Putamen (tissue), 1 donor: ENCODE measurements around the gene CNGA4.

Experiments
- DNase-seq: peaks from one replicate; pipeline ENCODE4 v3.0.0-alpha.2; 2016; ENCODE audit warnings: low spot score

CNGA4 gene, protein sequence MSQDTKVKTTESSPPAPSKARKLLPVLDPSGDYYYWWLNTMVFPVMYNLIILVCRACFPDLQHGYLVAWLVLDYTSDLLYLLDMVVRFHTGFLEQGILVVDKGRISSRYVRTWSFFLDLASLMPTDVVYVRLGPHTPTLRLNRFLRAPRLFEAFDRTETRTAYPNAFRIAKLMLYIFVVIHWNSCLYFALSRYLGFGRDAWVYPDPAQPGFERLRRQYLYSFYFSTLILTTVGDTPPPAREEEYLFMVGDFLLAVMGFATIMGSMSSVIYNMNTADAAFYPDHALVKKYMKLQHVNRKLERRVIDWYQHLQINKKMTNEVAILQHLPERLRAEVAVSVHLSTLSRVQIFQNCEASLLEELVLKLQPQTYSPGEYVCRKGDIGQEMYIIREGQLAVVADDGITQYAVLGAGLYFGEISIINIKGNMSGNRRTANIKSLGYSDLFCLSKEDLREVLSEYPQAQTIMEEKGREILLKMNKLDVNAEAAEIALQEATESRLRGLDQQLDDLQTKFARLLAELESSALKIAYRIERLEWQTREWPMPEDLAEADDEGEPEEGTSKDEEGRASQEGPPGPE

DNA sequence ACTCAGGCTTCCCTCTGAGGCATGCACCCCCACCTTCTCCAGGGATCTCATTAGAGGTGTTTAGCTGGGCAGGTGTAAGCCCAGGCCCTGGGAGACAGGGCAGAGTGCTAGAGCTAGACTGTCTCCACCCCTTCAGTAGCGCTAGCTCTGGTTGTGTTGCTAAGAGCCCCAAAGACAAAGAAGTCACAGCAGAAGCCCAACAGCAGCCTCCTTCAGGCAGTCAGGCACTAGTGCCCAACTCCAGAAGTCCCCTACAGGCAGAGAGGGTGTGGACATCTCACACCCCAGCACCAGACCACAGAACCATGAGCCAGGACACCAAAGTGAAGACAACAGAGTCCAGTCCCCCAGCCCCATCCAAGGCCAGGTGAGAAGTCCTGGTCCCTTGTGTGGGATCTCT, at the start of gene CNGA4:
Gene CNGA4 (plus strand): TSS at position 188 of the 400 bp plus-strand sequence. CDS start 118 bp downstream, at position 306.
- no peak for DNase-seq

DNA sequence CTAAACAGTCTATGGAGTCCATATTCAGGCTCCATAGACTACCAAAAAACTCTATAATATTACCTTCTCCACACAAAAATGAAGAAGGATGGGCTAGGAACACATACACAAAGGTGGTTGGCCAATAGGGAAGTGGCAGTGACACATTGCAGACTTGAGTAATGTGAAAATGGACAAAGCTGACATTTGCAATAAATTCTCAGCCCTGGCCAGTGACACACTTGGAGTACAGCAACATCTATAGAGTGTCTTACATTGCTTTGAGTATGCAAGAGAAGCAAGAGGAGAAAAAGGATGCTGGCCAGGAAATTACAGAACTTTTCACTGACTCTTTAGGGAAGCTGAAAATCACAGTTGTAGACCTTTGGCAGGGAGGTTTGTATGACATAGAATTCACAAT, 47.1 kb upstream of the CNGA4 start:
- DNase-seq, result no peak

DNA sequence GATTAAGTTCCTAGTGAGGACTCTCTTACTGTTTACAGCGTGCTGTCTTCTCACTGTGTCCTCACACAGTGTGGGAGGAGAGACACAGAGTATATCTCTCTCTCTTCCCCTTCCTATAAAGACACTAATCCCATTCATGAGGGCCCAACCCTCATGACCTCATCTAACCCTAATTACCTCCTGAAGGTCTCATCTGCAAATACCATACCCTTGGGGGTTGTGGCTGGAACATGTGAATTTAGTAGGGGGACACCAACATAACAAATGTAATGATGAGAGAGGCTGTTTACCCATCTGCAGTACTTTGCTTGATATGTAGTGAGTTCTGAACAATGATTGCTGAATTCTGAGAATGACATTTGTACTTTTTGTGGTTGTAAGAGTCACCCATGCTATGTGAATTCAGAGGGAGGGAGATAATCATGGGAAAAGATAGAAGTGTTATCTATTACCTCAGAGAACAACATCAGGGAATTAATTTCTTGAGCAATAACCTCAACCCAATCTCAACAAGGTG, 44.8 kb upstream of the CNGA4 start:
- no peak for DNase-seq

DNA sequence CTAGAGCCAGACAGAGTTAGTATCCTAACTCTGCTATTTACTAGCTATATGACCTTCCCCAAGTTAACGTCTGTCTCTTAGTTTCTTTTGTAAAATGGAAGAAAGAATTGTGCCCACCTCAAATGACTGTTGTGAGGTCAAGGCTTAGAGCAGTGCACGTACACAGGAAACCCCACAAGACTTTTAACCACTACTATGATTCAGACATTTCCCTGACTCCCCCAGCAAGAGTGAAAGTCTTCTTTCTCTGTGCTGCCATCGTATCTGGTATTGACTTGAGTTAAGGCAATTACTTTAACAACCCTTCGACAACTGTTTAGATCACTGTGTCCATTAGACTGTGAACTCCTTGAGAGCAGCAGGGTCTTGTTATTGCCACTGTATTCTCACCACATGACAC, 42.5 kb upstream of the CNGA4 start:
- DNase-seq, result no peak

DNA sequence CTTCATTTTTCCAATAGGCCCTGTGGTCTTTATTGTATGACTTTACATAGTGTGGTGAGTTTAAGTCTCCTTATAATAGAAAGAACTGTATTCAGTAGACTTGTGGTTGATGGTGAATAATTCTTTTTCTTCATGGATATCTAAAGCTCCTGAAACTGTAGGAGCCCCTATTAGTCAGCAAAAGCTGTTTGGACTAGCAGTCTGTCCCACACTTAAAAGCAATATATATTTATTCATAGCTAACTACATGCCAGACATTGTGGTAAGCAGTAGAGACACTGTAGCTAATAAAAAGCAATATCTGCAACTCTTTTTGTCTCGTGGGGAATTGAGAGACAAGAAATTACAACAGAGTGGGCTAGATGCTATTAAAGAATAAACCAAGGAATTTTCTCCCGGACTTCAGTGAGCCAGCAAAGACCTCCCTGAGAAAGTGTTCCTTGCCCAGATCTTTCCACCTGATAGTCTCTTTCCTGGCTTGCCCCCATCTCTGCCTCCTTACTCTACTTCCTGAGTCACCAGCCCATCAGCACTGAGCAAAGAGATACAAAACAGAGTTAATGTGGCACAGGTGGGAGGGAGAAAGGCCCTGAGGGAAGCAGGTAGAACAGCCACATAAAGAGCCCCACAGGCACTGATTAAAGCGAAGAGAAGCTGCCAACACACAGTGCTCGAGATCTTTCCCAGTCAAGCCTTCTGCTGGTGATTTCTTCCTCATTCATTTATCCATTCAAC, 41.3 kb upstream of the CNGA4 start:
- DNase-seq, result no peak

DNA sequence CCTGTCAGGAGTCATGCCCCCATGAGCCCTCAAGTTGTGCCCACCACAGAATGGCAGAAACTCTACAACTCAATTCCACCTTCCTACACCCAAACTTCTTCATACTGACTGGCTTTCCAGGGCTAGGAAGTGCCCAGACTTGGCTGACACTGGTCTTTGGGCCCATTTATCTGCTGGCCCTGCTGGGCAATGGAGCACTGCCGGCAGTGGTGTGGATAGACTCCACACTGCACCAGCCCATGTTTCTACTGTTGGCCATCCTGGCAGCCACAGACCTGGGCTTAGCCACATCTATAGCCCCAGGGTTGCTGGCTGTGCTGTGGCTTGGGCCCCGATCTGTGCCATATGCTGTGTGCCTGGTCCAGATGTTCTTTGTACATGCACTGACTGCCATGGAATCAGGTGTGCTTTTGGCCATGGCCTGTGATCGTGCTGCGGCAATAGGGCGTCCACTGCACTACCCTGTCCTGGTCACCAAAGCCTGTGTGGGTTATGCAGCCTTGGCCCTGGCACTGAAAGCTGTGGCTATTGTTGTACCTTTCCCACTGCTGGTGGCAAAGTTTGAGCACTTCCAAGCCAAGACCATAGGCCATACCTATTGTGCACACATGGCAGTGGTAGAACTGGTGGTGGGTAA, 39.6 kb upstream of the CNGA4 start, which contains the start of gene OR52W1:
Gene OR52W1 (plus strand): TSS at position 51 of the 637 bp plus-strand sequence. CDS start 0 bp downstream, at position 51.
- no peak for DNase-seq

DNA sequence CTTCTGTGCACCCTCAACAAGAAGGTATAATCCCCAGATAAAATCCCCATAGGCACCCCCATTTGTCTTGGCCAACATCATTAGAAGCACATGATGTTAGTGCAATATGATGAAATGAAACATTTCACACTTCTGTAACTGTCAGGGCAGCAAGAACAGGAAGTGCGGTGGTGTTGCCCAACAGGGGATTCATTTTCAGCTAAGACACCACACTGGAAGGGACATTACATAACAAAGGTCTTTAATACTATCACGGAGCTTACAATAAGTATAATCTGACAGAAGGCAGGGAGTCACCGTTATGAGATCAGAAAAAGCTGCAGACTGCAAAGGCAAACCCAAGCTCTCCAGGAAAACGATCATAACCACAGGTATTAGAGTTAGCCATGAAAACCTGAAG, 37.9 kb upstream of the CNGA4 start:
- DNase-seq, result no peak

DNA sequence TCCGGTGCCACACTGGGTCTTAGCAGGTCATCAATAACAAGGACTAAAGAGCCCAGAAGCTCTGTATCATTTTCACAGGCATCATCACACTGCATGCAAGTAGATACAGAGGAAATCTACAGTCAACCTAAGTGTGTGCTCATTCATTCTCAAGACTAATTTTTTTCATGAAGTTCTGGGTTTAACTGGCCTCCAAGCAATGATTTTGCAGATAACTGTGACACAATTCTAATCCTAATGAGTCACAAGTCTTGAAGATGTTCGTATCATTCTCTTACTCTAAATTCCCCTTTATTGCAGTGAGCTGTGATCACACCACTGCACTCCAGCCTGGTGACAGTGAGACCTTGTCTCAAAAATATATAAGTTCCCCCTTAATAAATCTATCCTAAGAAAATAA, 37.4 kb upstream of the CNGA4 start:
- DNase-seq, result no peak

DNA sequence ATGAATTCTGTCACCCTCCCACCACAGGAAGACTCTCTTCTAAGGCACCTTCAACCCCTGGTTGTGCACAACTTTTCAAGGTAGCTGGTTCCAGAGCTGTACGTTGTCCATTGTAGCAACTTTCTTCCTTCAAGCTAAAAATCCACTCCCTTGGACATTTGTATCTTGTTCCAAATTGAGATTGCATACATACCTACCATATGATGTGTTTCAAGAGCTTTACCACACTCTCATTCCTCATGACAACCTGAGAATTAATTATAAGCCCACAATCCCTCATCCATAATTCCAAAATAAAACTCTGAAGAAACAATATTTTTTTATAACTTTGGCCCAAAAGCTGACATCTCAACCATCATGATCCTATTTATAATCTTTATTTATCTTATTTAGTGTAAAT, 36.8 kb upstream of the CNGA4 start:
- no peak for DNase-seq

DNA sequence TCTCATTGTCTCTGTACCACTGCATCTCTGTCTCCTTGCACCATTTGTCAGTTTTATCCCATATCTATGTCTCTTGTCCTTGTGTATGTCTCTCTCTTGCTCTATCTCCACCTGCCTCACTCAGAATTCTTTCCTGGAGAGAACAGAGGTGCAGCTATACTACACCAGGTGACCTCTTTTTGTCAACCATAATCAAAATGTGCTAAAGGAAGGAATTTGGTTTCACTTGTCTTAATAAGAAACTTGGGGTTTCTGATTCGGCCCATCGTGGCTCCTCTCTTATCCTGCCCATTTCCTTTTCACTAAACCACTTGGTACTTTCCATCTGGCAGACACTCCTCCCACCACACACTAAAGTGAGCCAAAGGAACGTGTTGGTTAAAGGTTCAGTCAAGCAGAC, 35.6 kb upstream of the CNGA4 start:
- no peak for DNase-seq

DNA sequence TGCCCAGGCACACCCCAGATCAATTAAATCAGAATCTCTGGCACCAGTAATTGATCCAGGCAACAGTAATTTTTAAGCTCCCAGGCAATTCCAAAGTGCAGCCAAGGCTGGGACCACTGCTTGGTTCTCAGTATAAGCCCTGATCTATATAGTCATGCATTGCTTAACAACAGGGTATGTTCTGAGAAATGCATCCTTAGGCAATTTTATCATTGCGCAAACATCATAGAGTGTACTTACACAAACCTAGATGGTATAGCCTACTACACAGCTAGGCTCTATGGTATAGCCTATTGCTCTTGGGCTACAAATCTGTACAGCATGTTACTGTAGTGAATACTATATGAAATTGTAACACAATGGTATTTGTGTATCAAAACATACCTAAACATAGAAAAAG, 34.2 kb upstream of the CNGA4 start:
- DNase-seq, result no peak

DNA sequence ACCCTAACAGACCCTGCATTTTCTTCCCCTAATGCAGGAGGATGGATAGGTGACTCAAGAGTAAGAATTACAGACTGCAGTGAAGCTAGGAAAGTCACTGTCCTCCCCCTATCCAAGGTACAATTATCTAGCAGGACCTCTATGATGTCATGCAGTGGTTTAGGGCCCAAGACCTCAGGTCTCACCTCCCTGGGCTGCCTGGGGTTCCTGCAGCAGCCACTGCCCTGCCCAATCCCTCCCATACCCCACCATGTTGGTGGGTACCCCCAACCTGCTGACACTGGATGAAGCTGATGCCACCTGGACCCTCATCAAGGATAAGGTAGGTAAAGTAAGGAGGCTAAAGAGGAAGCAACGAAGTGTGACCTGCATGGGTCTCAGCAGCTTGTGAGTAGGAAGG, 33.5 kb upstream of the CNGA4 start, which contains the start of gene C11orf42:
Gene C11orf42 (plus strand): TSS at position 192 of the 400 bp plus-strand sequence. CDS start 59 bp downstream, at position 251.
- no peak for DNase-seq

DNA sequence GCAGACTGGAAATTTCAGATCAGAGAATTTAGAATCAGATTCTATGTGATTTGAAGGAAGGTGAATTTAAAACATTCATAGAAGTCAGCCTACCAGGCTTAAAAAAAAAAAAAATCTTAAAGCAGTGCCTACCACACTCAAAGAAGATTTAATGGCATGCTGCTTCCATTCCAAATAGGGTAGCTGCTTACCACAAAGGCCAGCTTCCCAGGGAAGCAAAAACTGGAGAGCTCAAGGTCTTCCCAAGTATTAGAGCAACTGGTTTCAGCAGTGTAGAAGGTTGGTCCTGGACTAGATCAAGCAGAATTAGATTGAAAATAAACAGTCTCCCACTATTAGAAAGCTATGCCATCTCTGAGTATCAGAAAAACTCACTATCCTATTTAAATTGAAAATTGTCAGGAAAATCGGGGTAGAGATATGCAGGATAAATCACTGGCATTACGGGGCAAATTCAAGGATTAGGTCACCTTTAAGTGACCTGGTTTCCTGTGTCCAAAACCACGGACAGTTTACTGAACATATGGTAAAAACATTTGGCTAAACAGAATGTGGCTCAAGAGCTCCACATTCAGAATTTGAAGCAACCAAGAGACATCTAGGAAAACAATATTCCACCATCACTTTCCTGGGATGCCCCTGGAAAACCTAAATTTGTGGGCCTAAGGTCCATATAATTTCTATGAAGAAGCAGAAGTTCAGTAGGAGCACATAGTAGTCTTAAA, 32.3 kb upstream of the CNGA4 start:
- no peak for DNase-seq

DNA sequence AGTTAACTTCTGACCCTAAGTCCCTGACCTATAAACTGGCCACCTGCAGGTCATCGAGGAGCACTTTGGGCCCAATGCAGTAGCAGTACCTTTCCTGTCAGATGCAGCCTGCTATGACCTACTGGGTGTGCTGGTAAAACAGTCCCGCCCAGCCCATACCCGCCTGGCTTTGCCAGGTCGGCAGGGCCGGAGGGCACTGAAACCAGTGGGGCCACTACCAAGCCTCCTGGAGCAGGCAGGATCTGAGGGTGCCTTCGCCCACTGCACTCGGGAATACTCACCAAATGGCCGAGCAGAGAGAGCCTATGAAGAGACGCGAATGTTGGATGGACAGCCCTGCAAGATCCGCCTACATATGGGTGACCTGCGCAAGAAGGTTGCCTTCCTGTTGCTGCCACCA, 29.1 kb upstream of the CNGA4 start:
- DNase-seq, result no peak

DNA sequence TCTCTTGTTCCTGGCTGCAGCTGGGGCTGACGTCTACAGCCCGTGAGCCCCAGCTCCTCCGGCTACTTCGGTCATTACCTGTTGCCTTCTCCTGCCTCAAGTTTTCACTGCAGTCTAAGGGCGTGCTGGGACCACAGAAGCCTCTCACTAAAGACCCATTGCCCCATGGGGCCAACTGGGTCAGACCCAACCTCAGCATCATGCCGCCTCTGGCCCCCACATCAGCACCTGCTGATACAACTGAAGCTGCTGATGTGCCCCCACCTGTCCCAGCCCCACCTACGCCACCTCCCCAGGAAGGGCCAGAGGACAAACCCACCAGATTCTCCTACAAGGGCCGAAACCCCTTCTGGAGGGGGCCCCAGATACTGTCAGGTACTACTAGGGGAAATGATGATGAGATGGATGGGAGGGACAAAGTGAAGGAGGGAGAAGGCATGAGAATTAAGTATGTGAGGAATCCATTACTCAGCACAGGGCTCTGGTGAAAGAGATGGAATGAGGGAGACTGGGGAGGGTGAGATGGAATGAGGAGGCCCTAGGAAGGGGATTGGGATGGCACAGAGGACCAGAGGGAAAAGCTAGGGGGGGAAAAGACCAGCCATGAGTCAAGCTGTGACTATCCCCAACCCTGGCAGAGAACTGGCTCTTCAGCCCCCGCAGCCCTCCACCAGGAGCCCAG, 28.5 kb upstream of the CNGA4 start:
- DNase-seq, result no peak

DNA sequence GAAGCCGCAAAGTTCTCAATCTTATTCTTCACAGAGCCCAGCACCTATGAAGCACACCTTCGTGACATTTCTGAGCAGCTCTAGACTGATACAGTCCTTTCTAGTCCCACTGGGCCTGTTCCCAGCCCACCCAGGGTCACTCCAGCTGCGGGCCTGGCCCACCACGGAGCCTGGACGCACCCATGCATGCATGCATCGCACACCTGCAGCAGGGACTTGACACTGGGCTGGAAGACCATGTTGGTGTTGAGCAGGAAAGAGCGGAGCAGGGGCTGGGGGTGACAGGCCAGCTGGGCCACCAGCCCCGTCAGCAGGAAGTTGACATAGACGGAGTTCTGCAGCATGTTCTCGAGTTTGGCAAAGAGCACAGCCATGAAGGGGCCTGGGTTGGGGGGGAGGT, 24.4 kb upstream of the CNGA4 start:
- DNase-seq, result no peak

DNA sequence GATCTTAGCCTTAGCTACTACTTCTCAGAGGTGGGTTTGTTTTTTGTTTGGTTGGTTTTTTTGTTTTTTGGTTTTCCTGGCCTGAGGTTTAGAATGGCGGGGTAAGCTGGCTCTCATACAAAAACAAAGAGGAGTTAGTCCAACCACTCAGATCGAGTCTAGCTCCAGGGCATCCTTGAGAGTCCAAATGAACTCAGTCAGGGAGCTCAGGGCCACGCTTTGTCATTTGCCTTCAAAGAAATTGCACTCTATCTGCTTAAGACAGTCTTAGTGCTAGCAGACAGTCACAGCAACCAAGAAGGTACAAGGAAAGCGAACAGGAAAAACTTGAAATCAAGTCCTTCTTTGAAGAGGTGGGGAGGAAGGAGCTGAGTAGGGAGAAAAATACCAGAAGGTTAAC, 22.4 kb upstream of the CNGA4 start:
- DNase-seq, result no peak

DNA sequence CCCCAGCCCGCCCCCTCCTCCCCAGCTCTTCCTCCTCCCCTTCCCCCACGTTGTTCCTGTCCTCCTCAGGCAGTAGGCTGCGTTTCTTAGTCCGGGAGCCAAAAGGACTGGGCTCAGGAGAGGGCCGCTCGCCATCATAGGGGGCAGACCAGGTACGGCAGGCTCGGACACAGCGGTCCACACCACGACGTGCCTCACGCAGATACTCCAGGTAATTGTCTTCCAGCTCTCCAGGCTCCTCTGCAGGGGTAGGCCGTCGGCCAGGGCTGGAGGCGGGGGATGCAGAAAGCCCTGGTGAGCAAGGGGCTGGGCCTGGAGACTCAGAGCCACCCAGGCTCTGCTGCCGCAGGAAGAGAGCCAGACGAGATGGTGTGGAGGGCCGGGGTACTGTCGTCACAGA, 21.2 kb upstream of the CNGA4 start:
- no peak for DNase-seq

DNA sequence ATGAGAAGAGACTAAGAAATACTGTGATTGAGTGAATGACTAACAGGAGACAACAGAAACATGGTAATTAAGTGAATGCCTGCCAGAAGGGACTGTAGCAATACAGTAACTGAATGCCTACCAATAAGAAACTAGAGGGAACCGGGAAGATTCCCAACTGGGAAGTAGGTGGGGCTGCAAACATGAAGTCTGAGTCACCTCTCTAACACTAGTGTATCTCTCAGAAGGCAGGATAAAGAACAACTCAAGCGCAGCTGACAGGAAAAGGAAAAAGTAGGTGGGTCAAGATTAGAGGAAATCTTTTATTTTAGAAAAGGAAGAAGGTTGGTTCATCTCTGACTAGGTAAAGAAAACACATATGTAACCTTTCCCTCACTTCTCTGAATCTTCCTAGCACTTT, 19.5 kb upstream of the CNGA4 start:
- no peak for DNase-seq

DNA sequence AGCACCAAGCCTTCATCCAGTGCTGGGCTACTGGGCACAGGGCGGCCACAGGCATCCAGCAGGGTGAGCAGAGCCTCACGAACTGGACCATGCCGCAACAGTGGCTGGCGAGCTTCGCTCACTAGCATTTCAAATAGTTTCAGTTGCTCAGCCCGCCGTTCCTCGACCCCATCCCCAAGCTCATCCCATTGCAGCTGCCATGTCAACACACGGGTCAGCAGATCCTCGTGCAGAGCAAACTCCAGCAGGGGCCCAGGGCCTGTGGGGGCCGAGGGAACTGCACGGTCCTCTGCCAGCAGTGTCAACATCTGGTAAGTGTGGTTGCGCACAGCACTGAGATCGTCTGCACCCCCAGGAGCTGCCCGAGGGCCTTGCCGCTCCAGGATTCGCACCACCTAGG, 15.0 kb upstream of the CNGA4 start:
- DNase-seq, result no peak

DNA sequence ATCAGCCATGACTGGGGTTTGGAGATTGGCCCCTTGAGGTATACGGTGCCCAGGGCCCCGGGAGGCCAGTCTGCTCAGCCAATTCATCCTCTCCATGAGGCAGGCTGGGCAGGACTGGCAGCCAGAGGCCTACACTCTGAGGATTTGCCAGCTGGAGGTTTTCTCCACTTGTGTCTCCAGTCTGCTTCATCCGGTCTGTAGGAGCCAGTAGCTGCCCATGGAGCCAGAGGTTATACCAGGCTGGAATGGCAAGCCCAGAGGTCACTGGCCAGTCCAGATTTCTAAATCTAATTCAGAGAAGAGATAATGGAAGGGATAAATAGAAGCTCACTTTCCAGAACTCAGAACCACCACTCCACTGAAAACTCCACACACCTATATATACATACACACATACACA, 14.5 kb upstream of the CNGA4 start:
- DNase-seq, result no peak
